GM08714 (cell line): ENCODE data around the gene MATCAP1.

Experiments used
- H3K4me3 ChIP-seq: fragments of 200-500 bp; sonication (Bioruptor generic); 2 replicates; pipeline ENCODE4 v1.5.1; 2014; ENCODE audit warnings: mild to moderate bottlenecking, low read length, inconsistent platforms
- ZNF274 ChIP-seq: IDR thresholded peaks from 2 replicates; pipeline ENCODE4 v1.6.1; 2012; ENCODE audit warnings: mild to moderate bottlenecking, low read depth, low read length

The MATCAP1 gene

DNA sequence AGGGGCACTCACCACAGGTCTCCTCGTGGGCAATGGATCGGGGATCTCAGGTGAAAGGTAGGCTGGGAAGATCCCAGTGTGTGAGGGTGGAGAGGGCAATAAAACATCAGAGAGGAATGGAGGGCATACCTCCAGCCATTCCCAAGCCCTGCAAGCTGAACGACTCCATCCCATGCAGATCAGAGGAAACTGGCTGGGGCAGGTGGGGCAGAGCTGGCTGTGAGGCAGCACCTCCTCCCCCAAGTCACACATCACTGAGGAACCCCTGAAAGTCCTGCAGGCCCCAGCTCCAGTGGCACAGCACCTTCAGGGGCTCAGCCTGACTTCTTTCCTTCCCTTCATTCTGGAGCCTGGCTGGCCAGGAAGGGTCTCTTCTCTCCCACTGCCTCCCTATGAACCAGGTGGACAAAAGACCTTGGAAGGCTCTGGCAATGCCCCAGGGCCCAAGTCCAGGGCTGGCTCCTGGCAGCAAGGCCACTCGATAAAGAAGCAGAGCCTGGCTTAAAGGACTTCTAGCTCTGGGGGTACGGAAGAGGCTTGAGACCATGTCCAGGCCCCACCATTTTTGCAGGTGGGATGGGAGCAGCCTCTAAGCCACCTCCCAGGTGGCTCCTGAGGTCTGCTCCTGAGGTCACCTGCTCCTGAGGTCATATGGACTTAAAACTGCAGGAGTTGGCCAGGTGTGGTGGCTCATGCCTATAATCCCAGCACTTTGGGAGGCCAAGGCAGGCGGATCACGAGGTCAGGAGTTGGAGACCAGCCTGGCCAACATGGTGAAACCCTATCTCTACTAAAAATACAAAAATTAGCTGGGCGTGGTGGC is 29.6 kb upstream of the MATCAP1 start:
- no peak overlapping the region for H3K4me3 ChIP-seq
- no peak for TF ChIP-seq ZNF274

DNA sequence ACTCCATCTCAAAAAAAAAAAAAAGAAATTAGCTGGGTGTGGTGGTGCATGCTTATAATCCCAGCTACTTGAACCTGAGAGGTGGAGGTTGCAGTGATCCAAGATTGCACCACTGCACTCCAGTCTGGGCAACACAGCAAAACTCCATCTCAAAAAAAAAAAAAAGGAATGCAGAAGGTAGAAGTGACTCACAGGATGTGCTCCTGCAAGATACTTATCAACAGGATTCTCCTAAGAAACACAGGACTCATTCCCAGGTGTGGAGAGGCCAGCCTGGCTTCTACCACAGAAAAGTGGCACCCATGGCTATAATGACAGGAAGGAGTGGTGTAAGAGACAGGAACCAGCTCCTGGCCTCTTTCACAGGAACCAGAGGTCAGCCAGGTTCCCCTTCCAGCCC is 29.0 kb upstream of the MATCAP1 start:
- no peak overlapping the region for H3K4me3 ChIP-seq
- TF ChIP-seq ZNF274, result no peak

- TF ChIP-seq ZNF274, result no peak
- H3K4me3 ChIP-seq, result no peak overlapping the region
These were observed 27.9 kb upstream of the MATCAP1 start for GRCh38 chr16:67211674-67212073.

GRCh38 chr16:67210069-67210937 is 26.5 kb upstream of the MATCAP1 start:
- no peak for TF ChIP-seq ZNF274
- no peak overlapping the region for H3K4me3 ChIP-seq

- TF ChIP-seq ZNF274, result no peak
- no peak overlapping the region for H3K4me3 ChIP-seq
These were observed 25.8 kb upstream of the MATCAP1 start for GRCh38 chr16:67209565-67209964.

DNA sequence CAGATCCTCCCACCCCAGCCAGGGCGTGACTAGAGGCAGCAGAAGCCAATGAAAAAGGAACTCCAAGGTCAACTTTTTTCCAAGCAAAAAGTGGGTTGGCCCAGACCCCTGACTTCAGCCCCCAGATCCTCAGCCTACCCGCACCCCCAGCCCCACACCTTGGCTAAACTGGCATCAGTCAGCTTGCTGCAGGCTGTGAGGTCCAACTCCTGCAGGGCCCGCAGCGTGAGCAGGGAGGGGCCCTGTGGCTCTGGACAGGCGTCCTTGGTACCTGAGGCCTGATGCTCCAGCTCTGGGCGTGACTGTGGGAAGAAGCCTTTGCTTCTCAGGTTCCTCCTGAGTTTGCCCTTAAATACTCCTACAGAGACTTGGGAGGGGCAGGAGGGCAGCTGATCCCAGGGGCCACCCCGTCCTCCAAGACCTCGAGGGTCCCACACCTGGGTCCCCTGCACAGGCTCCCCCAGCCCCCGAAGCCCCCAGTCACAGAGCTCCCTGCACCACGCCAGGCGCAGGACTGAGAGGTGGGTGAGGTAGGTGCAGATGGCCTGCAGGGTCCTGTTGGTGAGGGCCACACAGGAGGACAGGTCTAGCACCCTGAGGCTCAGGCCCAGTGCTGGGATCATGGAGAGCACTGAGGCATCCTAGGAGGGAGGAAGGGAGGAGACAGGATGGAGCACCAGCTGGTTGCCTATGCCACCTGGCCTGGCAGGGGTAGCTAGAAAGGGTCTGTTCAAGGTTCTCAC is 24.6 kb upstream of the MATCAP1 start:
- TF ChIP-seq ZNF274, result no peak
- H3K4me3 ChIP-seq, result no peak overlapping the region

GRCh38 chr16:67207249-67208091 is 23.7 kb upstream of the MATCAP1 start:
- no peak overlapping the region for H3K4me3 ChIP-seq
- no peak for TF ChIP-seq ZNF274

DNA sequence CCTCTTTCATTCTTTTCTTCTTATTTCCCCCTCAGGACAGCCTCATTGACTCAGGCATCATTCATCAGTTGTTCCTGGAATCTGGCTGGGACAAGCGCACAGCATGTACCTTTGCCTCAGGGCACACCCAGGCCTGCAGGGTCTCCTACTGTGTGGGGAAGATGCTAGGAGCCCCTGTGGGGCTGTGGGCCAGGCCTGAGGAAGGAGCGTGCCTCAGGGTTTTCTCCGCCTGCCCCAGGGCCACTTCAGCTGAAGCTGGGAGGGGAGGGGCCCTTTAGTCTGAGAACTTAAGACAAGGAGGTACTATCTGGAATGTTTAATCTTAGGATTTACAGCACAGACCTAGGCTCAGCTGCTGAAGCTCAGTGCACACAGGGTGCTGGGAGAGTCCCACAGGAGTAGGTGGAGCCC is 23.1 kb upstream of the MATCAP1 start:
- no peak for TF ChIP-seq ZNF274
- H3K4me3 ChIP-seq, result no peak overlapping the region

GRCh38 chr16:67206129-67206837 is 22.5 kb upstream of the MATCAP1 start:
- TF ChIP-seq ZNF274, result no peak
- no peak overlapping the region for H3K4me3 ChIP-seq

DNA sequence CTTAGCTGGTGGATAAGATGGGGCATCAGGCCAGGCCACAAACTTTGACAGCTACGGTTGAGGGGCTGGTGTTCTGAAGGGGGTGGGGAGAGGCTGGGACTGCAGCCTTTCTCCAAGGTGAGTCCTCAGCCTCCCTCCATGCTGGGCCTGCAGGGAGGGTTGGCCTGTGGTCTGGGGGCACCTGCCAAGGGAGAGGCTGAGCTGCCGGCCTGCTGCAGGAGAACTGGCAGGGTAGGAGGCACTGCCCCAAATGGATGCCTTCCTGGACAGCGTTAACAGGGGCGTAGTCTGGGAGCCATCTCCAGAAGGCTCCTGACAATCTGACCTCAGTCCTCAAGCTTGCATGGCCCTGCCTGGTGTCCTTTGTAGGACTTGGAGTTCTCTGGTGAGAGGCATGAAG is 20.3 kb upstream of the MATCAP1 start:
- no peak overlapping the region for H3K4me3 ChIP-seq
- no peak for TF ChIP-seq ZNF274

- no peak for TF ChIP-seq ZNF274
- H3K4me3 ChIP-seq, result no peak overlapping the region
These were observed 19.3 kb upstream of the MATCAP1 start for GRCh38 chr16:67202956-67203493.

GRCh38 chr16:67202426-67202825 is 18.7 kb upstream of the MATCAP1 start:
- H3K4me3 ChIP-seq, result no peak overlapping the region
- TF ChIP-seq ZNF274, result no peak
